GM04504 (cell line): Measurements from ENCODE around the gene STK11.

Source experiments
- DNase-seq: peaks from one replicate; pipeline ENCODE4 v3.0.0-alpha.2; 2012; ENCODE audit warnings: low read depth

The STK11 gene

GRCh38 chr19:1211494-1212234 is 6.1 kb downstream of the STK11 start:
- DNase-seq, result no peak

- peak; percentile 74 for DNase-seq
These were observed 8.1 kb downstream of the STK11 start for GRCh38 chr19:1213391-1214286.

- DNase-seq, result no peak
These were observed 8.8 kb downstream of the STK11 start for GRCh38 chr19:1214299-1214861.

- no peak for DNase-seq
These were observed 9.5 kb downstream of the STK11 start for GRCh38 chr19:1214862-1215731.

GRCh38 chr19:1216756-1217155 is 11.2 kb downstream of the STK11 start:
- DNase-seq, result no peak

GRCh38 chr19:1217366-1217765 is 11.8 kb downstream of the STK11 start:
- DNase-seq, result no peak

GRCh38 chr19:1218751-1219567 is 13.4 kb downstream of the STK11 start:
- DNase-seq, result no peak

GRCh38 chr19:1219786-1220476 is 14.4 kb downstream of the STK11 start:
- no peak for DNase-seq

- no peak for DNase-seq
These were observed 14.9 kb downstream of the STK11 start for GRCh38 chr19:1220477-1220930.

- DNase-seq, result no peak
These were observed 15.7 kb downstream of the STK11 start for GRCh38 chr19:1220976-1221903.

- DNase-seq, result no peak
These were observed 16.3 kb downstream of the STK11 start for GRCh38 chr19:1221904-1222255.

GRCh38 chr19:1222394-1222793 is 16.8 kb downstream of the STK11 start:
- no peak for DNase-seq

GRCh38 chr19:1223018-1223855 is 17.7 kb downstream of the STK11 start:
- DNase-seq, result no peak

GRCh38 chr19:1224047-1224825 is 18.7 kb downstream of the STK11 start:
- DNase-seq, result no peak

GRCh38 chr19:1224847-1225246 is 19.3 kb downstream of the STK11 start:
- no peak for DNase-seq

GRCh38 chr19:1225440-1226226 is 20.1 kb downstream of the STK11 start:
- DNase-seq, result no peak

GRCh38 chr19:1226227-1226518 is 20.6 kb downstream of the STK11 start:
- no peak for DNase-seq
